Measurements from ENCODE around the gene KIF20B. TPM values are rescaled to one million over a fixed set of nuclear protein-coding genes. Genes with fewer than 3 reads are reported as not detected.

KIF20B gene, protein sequence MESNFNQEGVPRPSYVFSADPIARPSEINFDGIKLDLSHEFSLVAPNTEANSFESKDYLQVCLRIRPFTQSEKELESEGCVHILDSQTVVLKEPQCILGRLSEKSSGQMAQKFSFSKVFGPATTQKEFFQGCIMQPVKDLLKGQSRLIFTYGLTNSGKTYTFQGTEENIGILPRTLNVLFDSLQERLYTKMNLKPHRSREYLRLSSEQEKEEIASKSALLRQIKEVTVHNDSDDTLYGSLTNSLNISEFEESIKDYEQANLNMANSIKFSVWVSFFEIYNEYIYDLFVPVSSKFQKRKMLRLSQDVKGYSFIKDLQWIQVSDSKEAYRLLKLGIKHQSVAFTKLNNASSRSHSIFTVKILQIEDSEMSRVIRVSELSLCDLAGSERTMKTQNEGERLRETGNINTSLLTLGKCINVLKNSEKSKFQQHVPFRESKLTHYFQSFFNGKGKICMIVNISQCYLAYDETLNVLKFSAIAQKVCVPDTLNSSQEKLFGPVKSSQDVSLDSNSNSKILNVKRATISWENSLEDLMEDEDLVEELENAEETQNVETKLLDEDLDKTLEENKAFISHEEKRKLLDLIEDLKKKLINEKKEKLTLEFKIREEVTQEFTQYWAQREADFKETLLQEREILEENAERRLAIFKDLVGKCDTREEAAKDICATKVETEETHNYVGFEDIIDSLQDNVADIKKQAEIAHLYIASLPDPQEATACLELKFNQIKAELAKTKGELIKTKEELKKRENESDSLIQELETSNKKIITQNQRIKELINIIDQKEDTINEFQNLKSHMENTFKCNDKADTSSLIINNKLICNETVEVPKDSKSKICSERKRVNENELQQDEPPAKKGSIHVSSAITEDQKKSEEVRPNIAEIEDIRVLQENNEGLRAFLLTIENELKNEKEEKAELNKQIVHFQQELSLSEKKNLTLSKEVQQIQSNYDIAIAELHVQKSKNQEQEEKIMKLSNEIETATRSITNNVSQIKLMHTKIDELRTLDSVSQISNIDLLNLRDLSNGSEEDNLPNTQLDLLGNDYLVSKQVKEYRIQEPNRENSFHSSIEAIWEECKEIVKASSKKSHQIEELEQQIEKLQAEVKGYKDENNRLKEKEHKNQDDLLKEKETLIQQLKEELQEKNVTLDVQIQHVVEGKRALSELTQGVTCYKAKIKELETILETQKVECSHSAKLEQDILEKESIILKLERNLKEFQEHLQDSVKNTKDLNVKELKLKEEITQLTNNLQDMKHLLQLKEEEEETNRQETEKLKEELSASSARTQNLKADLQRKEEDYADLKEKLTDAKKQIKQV (N-terminal part only)
- total RNA-seq: 1 to 10 TPM; 2.8 to 4.5 (median 3.6) TPM
- polyA plus RNA-seq: 0.81 TPM
- long read RNA-seq, donor 1, partial matches to known transcripts: 5 of 6 reads
- long read RNA-seq, donor 1, other reads (novel, unspliced or antisense): 1 of 6 reads
- long read RNA-seq, donor 2, full-length matches to known transcripts: 1 of 1 reads
- long read RNA-seq, donor 2, partial matches to known transcripts: 0 of 1 reads
- long read RNA-seq, donor 2, other reads (novel, unspliced or antisense): 0 of 1 reads
- long read RNA-seq, donor 3, partial matches to known transcripts: 8 of 9 reads
- long read RNA-seq, donor 3, other reads (novel, unspliced or antisense): 1 of 9 reads
- long read RNA-seq, donor 4, full-length matches to known transcripts: 1 of 2 reads
- long read RNA-seq, donor 4, partial matches to known transcripts: 1 of 2 reads
- long read RNA-seq, donor 4, other reads (novel, unspliced or antisense): 0 of 2 reads

DNA sequence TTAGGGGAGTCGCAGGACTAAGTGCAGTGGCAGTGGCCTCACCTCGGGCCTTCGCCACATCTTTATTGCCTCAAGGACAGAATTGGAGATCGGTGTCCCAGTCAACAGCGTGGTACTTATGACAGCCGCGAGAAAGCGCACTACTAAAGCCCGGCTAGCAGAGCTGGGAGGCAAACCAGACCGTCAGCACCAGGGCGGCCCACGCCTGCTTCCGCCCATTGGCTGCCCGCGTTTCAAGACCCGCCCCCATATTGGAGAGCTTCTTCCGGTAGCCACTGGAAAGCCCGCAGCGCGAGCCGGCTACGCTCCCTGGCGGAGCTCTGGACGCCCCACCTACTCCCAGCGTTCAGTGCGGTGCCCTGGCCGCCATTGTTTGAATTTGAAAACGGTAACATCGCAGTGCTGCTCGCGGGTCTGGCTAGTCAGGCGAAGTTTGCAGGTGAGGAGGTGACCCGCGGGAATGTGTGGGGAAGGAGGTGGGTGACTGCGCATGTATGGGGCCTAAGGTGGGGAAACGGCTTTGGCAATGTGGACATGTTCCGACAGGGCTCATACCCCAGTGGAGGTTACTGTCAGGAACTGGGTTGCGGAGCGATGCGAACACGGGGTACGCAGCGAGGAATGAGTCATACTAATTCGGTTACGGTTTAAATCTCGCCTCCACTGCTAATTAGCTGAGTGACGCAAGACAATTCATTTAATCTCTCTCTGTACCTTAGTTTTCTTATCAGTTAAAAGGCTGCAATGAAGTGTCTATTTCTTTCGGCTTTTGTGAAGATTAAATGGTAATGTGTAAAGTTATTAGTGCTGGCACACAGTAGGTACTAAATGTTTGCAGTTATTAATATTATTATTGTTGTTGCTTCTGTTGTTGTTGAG lies at the start of gene KIF20B:
KIF20B (plus strand) TSS at position 349 of the 879 bp plus-strand sequence. CDS start 3,705 bp downstream, outside the sequence.
- ATAC-seq (peak; percentile 100), DNase-seq (peak; percentile 96 to 98 (median 98))
- WGBS: under 1% methylated on average over 48 of the region's 48 CpGs
- no peaks in the 10 kb centered on the region for H3K27me3 ChIP-seq (ENCODE audit: control insufficient read depth, insufficient read depth)
- peak within 1 kb of the TSS; percentile 79 for H3K4me3 ChIP-seq (ENCODE audit: low read length)
- intact Hi-C loops (cut with DNase I): no loop called here
- peak within 1 kb of the TSS; percentile 96 for H3K27ac ChIP-seq (ENCODE audit: low read length)
- H3K9me3 ChIP-seq (ENCODE audit: control insufficient read depth, low read length): no peaks in the 10 kb centered on the region
- peaks cover 4% of the 10 kb centered on the region for H3K4me1 ChIP-seq (ENCODE audit: control insufficient read depth, insufficient read depth, low read length)

- H3K27ac ChIP-seq (ENCODE audit: low read length): no peak overlapping the region
- no peaks in the 10 kb centered on the region for H3K9me3 ChIP-seq (ENCODE audit: control insufficient read depth, low read length)
- DNase-seq (no peak), ATAC-seq (no peak)
- H3K4me3 ChIP-seq (ENCODE audit: low read length): no peak overlapping the region
- 61% methylated on average over 3 of the region's 3 CpGs for WGBS
- intact Hi-C loops (cut with DNase I): no loop called here
- H3K4me1 ChIP-seq (ENCODE audit: control insufficient read depth, insufficient read depth, low read length): peaks cover 3% of the 10 kb centered on the region
- no peaks in the 10 kb centered on the region for H3K27me3 ChIP-seq (ENCODE audit: control insufficient read depth, insufficient read depth)
Observed at GRCh38 chr10:89651916-89652573, 49.3 kb upstream of the KIF20B start.

- 91% methylated on average over 3 of the region's 3 CpGs for WGBS
- Histone ChIP-seq H3K9me3 (ENCODE audit: control insufficient read depth, low read length) (no peaks in the 10 kb centered on the region), H3K27me3 (ENCODE audit: control insufficient read depth, insufficient read depth) (no peaks in the 10 kb centered on the region), H3K4me3 (ENCODE audit: low read length) (no peak overlapping the region), H3K4me1 (ENCODE audit: control insufficient read depth, insufficient read depth, low read length) (peaks cover 3% of the 10 kb centered on the region), H3K27ac (ENCODE audit: low read length) (no peak overlapping the region)
- no peak for ATAC-seq
- no peak for DNase-seq
- intact Hi-C loops (cut with DNase I): no loop called here
Observed at GRCh38 chr10:89652806-89653370, 48.5 kb upstream of the KIF20B start.

DNA sequence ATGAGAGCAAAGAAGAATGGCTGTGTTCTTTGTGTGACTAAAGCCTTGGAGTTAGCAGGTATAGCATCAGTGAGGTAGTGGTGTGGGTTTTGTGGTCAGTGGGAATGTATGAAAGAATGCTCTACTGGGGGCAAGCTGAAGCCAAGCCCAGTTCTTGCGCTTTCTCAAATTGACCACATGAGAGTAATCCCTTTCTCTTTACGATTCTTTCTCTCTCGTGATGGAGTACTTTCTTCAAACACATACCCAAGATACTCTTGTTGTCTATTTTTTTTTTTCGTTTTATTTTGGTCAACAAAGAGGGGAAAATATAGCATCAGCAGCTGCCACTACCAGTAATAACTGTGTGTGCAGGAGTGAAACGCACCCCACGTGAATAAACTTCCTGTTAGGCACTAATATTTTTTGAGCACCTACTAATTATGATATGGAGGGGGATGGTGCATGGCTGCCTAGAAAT lies 48.0 kb upstream of the KIF20B start:
- ATAC-seq: no peak
- intact Hi-C loops (cut with DNase I): no loop called here
- no peaks in the 10 kb centered on the region for H3K4me1 ChIP-seq (ENCODE audit: control insufficient read depth, insufficient read depth, low read length)
- H3K4me3 ChIP-seq (ENCODE audit: low read length): no peak overlapping the region
- H3K27ac ChIP-seq (ENCODE audit: low read length): no peak overlapping the region
- no peak for DNase-seq
- no peaks in the 10 kb centered on the region for H3K9me3 ChIP-seq (ENCODE audit: control insufficient read depth, low read length)
- 78% methylated on average over 6 of the region's 6 CpGs for WGBS
- H3K27me3 ChIP-seq (ENCODE audit: control insufficient read depth, insufficient read depth): no peaks in the 10 kb centered on the region

- intact Hi-C loops (cut with DNase I): no loop called here
- DNase-seq (no peak), ATAC-seq (no peak)
- no peak overlapping the region for H3K27ac ChIP-seq (ENCODE audit: low read length)
- H3K4me1 ChIP-seq (ENCODE audit: control insufficient read depth, insufficient read depth, low read length): no peaks in the 10 kb centered on the region
- no peak overlapping the region for H3K4me3 ChIP-seq (ENCODE audit: low read length)
- H3K9me3 ChIP-seq (ENCODE audit: control insufficient read depth, low read length): no peaks in the 10 kb centered on the region
- H3K27me3 ChIP-seq (ENCODE audit: control insufficient read depth, insufficient read depth): no peaks in the 10 kb centered on the region
- 93% methylated on average over 1 of the region's 1 CpG for WGBS
Observed at GRCh38 chr10:89655722-89656121, 45.7 kb upstream of the KIF20B start.

GRCh38 chr10:89657302-89657701 lies 44.1 kb upstream of the KIF20B start:
- no peaks in the 10 kb centered on the region for H3K27me3 ChIP-seq (ENCODE audit: control insufficient read depth, insufficient read depth)
- intact Hi-C loops (cut with DNase I): no loop called here
- ATAC-seq: no peak
- H3K27ac ChIP-seq (ENCODE audit: low read length): no peak overlapping the region
- WGBS: 55% methylated on average over 1 of the region's 1 CpG
- DNase-seq: no peak
- H3K9me3 ChIP-seq (ENCODE audit: control insufficient read depth, low read length): no peaks in the 10 kb centered on the region
- no peaks in the 10 kb centered on the region for H3K4me1 ChIP-seq (ENCODE audit: control insufficient read depth, insufficient read depth, low read length)
- H3K4me3 ChIP-seq (ENCODE audit: low read length): no peak overlapping the region

DNA sequence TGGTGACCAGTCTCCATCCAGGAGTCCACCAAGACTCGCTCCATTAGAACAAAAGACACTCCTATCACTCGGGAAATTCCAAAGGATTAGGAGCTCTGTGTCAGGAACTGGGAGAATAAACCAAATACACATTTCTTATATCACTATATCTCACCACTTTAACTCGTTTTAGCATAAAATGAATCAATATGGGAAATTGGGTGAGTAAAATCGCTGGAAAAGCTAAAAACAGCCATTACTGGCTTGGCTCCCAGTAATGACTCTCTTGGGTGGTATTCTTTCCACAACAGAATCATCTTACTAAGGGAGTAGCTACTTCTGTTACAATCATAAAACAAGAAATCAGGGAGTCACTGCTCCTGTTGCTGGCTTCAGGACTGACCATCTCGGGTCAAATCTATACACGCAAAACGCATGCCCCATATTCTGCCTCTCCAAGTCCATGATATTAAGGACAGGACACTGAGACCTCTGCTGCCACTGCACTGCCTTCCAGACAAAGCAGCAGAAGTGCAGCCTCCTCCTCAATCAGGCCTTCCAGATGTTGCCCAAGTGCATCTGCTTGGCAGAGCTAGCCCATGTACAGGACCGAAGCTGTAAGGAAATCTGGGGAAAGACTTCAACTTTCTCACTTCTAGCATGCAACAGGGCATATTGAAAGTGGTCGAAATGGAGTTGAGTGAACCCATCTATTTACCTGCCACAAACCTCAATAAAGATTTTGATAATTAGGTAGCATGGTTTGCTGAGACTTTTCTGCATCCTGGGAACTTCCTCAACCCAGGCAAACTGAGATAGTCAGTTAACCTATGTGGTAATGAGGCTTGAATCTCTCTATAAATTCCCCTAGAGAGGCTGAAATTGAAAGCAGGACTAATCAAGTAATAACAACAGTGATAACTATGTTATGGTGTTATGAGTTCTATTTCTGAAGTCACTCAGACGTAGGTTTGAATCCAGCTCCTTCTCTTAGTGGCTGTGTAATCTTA lies 42.0 kb upstream of the KIF20B start:
- Histone ChIP-seq H3K4me3 (ENCODE audit: low read length) (no peak overlapping the region), H3K27me3 (ENCODE audit: control insufficient read depth, insufficient read depth) (no peaks in the 10 kb centered on the region), H3K9me3 (ENCODE audit: control insufficient read depth, low read length) (no peaks in the 10 kb centered on the region), H3K27ac (ENCODE audit: low read length) (no peak overlapping the region), H3K4me1 (ENCODE audit: control insufficient read depth, insufficient read depth, low read length) (no peaks in the 10 kb centered on the region)
- 68% methylated on average over 10 of the region's 10 CpGs for WGBS
- intact Hi-C loops (cut with DNase I): no loop called here
- DNase-seq (no peak), ATAC-seq (no peak)

GRCh38 chr10:89662596-89662995 lies 38.8 kb upstream of the KIF20B start:
- no peak overlapping the region for H3K27ac ChIP-seq (ENCODE audit: low read length)
- H3K27me3 ChIP-seq (ENCODE audit: control insufficient read depth, insufficient read depth): no peaks in the 10 kb centered on the region
- ATAC-seq (no peak), DNase-seq (no peak)
- 87% methylated on average over 2 of the region's 2 CpGs for WGBS
- H3K4me3 ChIP-seq (ENCODE audit: low read length): no peak overlapping the region
- intact Hi-C loops (cut with DNase I): no loop called here
- H3K4me1 ChIP-seq (ENCODE audit: control insufficient read depth, insufficient read depth, low read length): no peaks in the 10 kb centered on the region
- H3K9me3 ChIP-seq (ENCODE audit: control insufficient read depth, low read length): no peaks in the 10 kb centered on the region
